Measurements from ENCODE around the gene DIPK1A.

Gene DIPK1A

DNA sequence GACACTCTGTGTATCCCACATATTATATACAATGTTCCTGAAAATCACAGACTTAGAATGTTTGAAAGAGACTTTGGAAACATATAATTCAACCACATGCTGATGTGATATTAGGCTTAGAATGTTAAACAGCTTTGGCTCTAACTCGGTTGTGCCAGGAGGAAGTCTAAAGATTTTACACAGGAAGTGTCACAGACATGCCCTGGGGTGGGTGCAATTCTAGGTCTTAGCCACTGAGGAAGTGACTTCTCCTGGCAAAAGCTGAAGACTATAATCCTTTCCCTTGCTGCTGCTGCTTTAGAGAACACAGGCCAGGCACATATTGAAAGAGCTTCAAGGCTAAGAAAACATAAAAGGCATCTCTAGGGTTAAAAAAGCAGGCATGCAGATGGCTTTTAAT lies 78.4 kb downstream of the DIPK1A start:
- TF ChIP-seq, protein P1, sequence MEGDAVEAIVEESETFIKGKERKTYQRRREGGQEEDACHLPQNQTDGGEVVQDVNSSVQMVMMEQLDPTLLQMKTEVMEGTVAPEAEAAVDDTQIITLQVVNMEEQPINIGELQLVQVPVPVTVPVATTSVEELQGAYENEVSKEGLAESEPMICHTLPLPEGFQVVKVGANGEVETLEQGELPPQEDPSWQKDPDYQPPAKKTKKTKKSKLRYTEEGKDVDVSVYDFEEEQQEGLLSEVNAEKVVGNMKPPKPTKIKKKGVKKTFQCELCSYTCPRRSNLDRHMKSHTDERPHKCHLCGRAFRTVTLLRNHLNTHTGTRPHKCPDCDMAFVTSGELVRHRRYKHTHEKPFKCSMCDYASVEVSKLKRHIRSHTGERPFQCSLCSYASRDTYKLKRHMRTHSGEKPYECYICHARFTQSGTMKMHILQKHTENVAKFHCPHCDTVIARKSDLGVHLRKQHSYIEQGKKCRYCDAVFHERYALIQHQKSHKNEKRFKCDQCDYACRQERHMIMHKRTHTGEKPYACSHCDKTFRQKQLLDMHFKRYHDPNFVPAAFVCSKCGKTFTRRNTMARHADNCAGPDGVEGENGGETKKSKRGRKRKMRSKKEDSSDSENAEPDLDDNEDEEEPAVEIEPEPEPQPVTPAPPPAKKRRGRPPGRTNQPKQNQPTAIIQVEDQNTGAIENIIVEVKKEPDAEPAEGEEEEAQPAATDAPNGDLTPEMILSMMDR (IDR thresholded peaks at IDR 0.05; ENCODE audit: extremely low read depth, missing control alignments): no peak
- no peak for DNase-seq (ENCODE audit: low spot score)

DNA sequence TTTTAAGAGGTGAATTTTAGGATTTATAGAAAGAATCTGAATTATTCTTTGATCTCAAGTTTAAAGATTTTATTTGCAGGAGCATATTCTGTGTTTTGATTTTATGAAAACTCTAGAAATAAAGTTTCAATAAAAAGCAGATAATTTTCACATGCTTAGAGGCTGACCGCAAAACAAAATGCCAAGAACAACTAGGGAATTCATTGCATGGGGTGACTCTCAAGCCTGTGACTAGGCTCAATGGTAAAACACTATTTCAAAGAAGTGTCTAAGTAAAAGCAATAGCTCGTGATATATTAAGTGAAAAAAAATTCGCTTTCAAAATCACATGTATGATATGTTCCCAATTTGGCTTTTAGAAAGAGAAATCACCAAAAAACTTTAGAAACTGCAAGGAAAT lies 79.9 kb downstream of the DIPK1A start:
- TF ChIP-seq, protein P1 (IDR thresholded peaks at IDR 0.05; ENCODE audit: extremely low read depth, missing control alignments): no peak
- DNase-seq (ENCODE audit: low spot score): no peak

DNA sequence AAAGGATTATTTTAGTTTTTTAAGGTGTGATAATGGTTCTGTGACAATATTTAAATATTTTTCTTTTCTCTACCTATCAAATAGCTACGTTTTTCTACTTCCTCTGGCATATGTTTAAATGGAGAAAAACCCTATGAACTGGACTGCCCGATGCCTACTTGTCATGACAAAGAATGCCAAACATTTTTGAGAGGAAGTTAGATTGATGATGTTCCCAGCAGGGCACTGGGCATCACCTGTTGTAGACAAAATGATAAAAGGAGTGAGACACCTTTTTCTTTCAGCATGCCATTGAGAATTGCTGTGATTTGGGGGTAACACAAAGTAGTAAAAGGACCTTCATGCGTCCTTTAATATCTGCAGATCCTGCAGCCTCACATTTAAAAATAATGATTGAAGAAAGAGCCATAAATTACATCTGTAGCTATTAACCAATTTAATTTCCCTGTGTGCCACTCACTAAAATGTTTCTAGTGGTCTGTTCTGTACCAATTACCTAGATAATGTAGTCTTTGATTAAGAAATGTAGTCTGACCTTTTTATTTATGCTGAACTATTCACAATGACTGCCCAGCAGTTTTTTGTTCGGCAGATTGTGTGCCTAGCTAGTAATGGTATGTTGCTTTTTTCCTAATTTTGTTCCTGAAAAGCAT lies 81.8 kb downstream of the DIPK1A start:
- TF ChIP-seq, protein P1 (IDR thresholded peaks at IDR 0.05; ENCODE audit: extremely low read depth, missing control alignments): no peak
- DNase-seq (ENCODE audit: low spot score): no peak

DNA sequence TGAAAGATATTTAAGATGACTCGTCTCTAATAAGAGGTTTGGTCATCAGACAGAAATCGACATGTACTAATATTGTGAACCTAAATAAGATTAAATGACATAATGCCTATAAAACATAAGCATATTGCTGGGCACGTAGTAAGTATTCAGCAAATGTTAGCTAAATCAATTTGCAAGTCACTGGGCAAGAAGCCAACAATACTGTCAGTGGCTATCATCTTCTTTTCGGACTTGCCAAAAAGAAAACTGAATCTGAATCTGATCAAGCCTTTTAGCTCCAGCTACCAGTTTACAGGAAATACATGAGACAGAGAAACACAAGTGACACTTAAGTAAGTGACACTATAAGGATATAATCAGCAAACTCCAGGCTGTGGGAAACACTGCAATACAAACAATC lies 83.5 kb downstream of the DIPK1A start:
- peak; percentile 17 for DNase-seq (ENCODE audit: low spot score)

DNA sequence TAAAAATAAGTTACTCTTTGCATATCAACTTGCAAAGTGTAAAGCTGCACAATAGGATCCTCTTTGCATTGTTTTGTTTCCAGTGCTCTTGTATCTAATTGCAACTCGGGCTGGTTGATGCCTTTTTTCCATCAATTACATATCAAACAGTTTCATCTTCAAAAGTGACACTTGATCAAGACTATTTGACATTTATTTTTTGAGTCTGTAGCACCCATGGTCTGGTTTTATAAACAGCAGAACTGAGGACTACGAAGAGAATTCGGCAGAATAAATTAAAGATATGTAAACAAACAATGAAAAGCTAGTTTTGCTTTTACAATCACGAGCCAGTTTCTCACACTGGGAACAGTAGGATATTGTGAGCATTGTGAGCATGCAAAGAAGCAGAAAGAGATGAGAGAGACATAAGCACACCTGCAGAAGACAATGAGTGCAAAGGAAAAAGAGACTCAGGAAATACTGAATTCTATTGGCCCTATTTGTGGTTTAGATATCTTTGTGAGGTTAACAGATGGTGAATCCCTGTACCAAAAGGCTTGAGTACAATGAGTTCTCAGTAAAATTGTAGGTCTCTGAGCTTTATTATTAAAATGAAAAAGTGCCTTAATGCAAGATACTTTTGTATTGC lies 84.1 kb downstream of the DIPK1A start:
- TF ChIP-seq, protein P1 (IDR thresholded peaks at IDR 0.05; ENCODE audit: extremely low read depth, missing control alignments): no peak
- DNase-seq (ENCODE audit: low spot score): no peak

More for the DNA sequence above, 83.5 kb downstream of the DIPK1A start:
- TF ChIP-seq, protein P1 (IDR thresholded peaks at IDR 0.05; ENCODE audit: extremely low read depth, missing control alignments): no peak

DNA sequence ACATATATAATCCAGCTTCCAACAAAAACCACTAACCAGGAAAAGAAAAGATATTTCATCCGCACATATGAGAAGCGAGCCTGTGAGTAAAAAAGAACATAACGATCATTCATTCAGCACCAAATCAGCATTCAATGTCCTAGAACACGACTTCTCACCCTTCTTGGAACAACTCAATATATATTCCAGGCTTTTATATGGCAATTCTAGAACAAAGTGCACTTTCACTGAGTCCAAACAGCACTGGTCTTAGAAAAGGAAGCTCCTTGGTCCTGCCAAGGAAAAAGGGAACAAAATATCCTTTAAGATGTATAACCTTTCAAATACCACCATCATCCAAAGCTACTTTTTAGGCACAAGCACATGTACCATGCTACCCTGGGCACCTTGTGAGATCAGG lies 84.9 kb downstream of the DIPK1A start:
- TF ChIP-seq, protein P1 (IDR thresholded peaks at IDR 0.05; ENCODE audit: extremely low read depth, missing control alignments): no peak
- DNase-seq (ENCODE audit: low spot score): no peak

DNA sequence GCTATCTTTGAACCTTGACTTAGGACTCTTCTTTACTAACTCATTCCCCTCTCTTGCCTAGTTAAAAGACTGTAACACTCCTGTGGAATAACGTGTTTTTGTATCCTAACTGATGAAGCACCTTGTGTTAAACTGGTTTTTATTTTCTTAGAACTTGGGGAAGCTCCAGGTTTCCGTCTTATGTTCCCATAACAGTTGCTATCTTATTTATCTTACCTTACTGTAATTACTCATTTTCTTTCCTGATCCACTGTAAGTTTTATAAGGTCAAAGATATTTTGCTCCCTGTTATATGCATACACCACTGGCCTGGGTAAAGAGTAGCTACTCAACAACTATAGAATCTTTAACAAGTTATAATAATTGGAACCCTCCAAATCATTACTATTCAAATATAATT lies 86.3 kb downstream of the DIPK1A start:
- TF ChIP-seq, protein P1 (IDR thresholded peaks at IDR 0.05; ENCODE audit: extremely low read depth, missing control alignments): no peak
- DNase-seq (ENCODE audit: low spot score): no peak

Measured in GM20000 (cell line).